GM21390 (cell line): ENCODE measurements around the gene UTP15.

Experiments used
- ATAC-seq: cut with Tn5 transposase; IDR thresholded peaks from one replicate; pipeline ENCODE4 v1.9.1; 2021; ENCODE audit not compliant: unreplicated experiment

Gene UTP15

DNA sequence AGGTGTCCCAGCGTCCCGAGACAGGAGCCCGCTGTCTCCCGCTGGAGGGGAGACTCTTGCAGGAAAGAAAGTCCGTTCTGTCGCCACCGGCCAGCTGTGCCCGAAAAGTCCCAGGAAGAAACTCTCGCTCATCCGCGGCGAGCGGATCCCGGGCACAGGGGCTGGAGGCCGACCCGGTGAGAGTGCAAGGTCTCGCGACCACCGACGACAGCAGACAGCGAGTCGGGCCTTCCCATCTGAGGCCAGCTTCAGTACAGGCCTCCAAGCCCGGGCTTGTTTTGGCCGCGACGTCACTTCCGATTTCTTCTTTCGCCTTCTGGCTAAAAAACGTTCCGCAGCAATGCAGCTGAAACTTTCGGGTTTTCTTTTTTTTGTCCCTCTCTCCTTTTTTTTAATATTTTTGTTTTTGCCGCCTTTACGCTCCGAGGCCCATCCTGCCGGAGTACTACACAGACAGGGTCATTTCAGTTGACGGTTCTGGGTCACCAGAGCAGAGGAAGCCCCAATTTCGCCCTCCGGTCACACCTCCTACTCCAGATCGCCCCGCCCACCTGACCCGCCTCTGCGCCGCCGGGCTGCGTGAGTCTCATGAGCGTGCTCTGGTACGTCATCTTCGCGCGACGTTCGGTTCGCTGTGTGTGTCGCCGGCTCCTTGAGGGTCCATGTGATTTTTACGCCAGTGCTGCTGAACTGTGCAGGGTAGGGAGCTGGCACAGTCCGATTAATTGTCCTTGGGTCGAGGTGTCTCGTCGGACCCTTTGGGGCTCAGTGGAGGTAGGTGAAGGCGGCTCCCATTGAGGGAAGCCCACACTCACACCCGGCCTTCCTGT lies at the start of gene UTP15, which contains the start of gene ANKRA2:
Gene UTP15, plus strand, starts transcription at position 605 of the 830 bp plus-strand sequence. CDS start 1,602 bp downstream, outside the sequence.
Gene ANKRA2, minus strand, starts transcription at position 501 of the 830 bp plus-strand sequence. CDS start 2,758 bp downstream, outside the sequence.
- ATAC-seq: peak; percentile 93

- peak; percentile 97 for ATAC-seq
Observed at GRCh38 chr5:73519531-73520283, 45.8 kb upstream of the UTP15 start.

GRCh38 chr5:73522989-73523388 lies 42.6 kb upstream of the UTP15 start:
- no peak for ATAC-seq

DNA sequence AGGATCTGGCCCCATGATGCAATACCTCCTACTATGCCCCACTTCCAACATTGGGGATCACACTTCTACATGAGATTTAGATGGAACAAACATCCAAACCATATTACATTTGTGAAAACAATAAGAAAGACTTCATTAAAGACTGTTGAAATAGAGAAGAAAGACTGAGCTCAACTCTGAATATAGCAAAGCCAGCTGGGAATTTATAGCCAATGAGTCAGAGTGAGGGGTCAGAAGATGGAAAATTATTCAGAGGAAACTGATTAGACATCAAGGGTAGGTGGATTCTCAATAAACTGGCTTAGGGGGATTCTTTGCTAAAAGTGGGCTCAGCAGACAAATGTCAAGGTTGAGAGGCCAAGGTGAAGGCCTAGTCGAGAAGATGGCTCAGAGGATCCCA lies 41.7 kb upstream of the UTP15 start:
- ATAC-seq: no peak

- ATAC-seq: no peak
Observed at GRCh38 chr5:73525606-73526203, 39.8 kb upstream of the UTP15 start.

GRCh38 chr5:73528248-73528647 lies 37.3 kb upstream of the UTP15 start:
- no peak for ATAC-seq

DNA sequence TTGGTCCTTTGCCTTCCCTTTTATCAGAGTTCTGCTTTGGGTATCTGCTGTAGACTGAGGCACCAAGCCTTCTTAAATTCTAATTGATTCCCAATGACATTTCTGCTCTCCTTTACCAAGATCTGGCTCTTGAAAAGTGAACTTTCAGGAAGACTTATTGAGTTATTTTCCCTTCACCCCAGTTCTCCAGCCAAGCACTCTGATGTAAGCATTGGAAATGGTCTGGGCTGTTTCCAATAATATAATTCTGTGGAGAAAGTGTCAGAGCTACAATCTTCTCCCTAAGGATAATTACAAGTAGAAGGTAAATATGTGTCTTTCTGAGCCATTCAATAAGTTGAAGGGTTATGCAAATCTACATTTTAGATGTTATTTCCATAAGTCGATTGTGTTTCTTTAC lies 36.5 kb upstream of the UTP15 start:
- ATAC-seq: no peak

- ATAC-seq: no peak
Observed at GRCh38 chr5:73531356-73531755, 34.2 kb upstream of the UTP15 start.

DNA sequence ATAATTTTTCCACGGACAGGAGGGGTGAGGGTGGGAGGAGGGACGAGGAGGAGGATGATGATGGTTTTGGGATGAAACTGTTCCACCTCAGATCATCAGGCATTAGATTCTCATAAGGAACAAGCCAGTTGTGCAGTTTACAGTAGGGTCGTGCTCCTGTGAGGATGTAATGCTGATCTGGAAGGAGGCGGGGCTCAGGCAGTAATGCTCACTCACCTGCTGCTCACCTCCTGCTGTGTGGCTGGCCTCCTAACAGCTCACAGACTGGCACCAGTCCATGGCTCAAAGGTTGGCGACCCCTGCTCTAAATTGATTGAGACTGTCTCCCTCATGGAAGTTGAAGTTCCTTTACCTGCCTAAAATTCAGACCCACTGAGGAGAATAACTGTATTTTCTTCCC lies 33.3 kb upstream of the UTP15 start:
- ATAC-seq: no peak

- no peak for ATAC-seq
Observed at GRCh38 chr5:73534011-73534644, 31.4 kb upstream of the UTP15 start.

- ATAC-seq: no peak
Observed at GRCh38 chr5:73534971-73535370, 30.6 kb upstream of the UTP15 start.

DNA sequence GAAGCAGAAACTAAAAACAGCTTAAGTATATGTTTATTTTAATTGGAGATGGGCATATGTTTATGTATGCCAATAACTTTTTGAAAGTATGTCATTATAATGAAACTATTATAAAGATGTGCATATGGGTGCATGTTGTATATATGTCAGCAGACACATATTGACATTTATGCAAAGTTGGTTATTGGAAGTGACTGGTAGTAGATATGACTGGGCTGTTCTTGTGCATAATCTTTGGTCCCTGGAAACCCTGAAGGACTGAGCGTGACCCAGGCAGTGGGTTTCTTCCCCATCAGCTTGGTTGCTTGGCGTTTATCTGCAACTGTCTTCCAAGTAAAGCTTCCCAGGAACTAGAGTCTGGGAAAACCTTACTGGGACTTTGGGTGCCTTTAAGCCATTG lies 25.8 kb upstream of the UTP15 start:
- ATAC-seq: no peak

GRCh38 chr5:73540192-73540591 lies 25.4 kb upstream of the UTP15 start:
- ATAC-seq: no peak

DNA sequence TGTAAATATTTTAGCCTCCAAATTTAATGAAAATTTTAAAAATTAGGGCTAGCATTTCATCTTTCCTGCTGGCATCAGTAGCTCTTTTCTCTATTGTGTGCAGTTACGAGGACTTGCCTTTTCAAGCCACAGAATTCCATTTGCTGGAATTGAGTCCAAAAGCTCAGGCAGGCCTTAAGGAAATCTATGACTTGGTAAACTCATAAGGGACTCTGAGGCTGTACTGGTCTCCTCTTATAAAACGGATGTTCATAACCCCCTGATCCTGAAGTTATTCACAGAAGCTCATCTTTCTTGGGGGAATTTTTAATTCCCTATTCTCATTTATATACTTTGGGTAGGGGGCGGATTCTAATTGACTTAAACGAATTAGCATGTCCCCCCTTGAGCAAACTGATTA lies 23.5 kb upstream of the UTP15 start:
- ATAC-seq: no peak

DNA sequence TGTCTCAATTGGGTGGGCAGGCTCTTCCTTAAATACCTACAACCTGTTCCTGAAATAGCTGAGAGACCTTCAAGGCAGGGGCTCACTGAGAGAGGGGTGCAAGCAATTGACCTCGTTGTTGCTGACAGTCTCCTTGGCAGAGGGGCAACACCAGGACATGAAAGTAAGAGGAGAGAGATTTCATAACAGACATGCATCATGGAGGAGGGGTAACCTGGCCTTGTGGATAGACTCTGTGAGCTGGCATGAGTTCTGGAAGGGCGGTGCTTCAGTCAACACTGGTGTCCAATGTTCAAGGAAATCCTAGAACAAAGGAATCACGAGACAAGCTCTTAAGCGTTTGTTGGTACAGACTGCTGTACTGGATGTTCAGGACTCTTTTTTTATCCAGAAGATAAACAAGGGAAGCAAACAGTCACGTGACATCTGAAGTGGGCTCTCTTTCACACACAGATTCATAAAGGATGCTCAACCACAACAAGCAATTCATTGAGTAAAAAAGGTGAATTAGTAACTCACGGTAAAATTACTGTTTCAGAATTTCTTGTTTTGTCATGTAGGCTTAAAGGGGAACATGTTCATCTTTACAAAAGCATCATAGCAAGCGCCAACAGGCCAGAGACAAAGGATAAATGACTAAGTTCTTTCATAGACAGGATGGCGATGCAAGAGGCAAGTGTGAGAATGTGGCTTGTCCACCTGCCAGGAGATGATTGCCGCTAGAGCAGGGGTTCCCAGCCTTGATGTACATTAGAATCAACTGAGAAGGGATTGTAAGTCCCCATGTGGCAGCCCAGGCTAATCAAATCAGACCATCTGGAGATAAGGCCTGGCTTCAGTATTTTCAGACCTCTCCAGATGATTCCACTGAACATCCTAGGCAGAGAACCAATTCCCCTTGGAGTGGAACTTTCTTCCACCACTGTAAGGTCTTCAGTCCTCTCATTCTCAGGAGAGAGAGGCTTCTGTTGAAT lies 20.8 kb upstream of the UTP15 start:
- ATAC-seq: no peak

DNA sequence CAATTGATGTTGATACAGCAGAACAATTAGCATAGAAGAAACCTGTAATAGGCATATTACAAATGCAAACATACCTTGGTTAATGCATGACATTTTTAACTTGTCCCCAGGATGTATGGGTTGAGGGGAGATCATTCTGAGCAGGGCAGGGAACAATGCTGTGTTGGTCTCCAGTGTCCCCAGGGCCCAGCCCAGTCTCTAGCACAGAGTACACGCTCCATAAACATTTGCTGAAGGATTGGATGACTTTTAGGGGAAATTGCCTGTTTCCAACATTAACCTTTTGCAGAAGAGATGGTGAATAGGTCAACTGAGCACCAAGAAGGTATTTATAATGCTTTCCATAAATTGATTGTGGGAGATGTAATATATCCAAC lies 20.2 kb upstream of the UTP15 start:
- no peak for ATAC-seq

GRCh38 chr5:73550016-73550415 lies 15.5 kb upstream of the UTP15 start:
- no peak for ATAC-seq

DNA sequence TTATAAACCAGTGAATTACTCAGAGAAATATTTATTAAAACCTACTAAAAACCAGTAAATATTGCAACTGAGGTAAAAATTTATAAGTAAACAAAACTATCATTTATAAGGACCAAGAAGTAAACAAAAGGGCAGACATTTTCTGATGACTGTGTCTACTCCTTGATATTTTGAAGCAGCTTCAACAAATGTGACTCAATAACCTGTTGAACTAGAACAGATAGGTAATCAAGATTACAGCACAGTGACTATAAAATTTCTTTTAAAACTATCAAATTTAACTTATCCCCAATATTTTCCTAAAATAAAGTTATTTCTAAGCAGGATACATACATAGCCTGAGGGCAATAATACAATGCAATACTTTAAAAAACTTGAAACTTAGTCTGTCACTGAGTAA lies 12.9 kb upstream of the UTP15 start:
- ATAC-seq: no peak

GRCh38 chr5:73558950-73559349 lies 6.6 kb upstream of the UTP15 start:
- ATAC-seq: no peak

- no peak for ATAC-seq
Observed at GRCh38 chr5:73564018-73564417, 1.5 kb upstream of the UTP15 start.
